Small intestine (tissue), 7 donors: ENCODE data around the gene DNER. TPM values are rescaled to one million over a fixed set of nuclear protein-coding genes. Genes with fewer than 3 reads are reported as not detected.

Experiments used
- DNase-seq, 2 donors: peaks; one replicate each; pipeline versions ENCODE4 v3.0.0 to v3.0.0-alpha.2; 2013
- FAIRE-seq: peaks from 2 replicates; lab custom pipeline; 2012; peaks lifted over from hg19 to GRCh38; lab: Jason Lieb, UNC
- H3K27ac ChIP-seq, 3 donors: one replicate each; pipeline ENCODE4 v1.5.1; 2013; ENCODE audit warnings: low read length in 2 of 3, mild to moderate bottlenecking in 2 of 3, control low read depth in 1 of 3, inconsistent platforms in 1 of 3, low read depth in 1 of 3, moderate library complexity in 1 of 3
- H3K27me3 ChIP-seq, 3 donors: one replicate each; pipeline ENCODE4 v1.6.1; 2013; ENCODE audit warnings: low read length in 3 of 3, inconsistent platforms in 1 of 3; ENCODE audit not compliant: control insufficient read depth in 3 of 3, insufficient read depth in 3 of 3
- H3K36me3 ChIP-seq, 3 donors: one replicate each; pipeline ENCODE4 v1.6.1; 2013; ENCODE audit warnings: low read length in 3 of 3, inconsistent platforms in 1 of 3, low read depth in 1 of 3, mild to moderate bottlenecking in 1 of 3, moderate library complexity in 1 of 3; ENCODE audit not compliant: control insufficient read depth in 3 of 3, insufficient read depth in 2 of 3
- H3K4me1 ChIP-seq, 3 donors: one replicate each; pipeline ENCODE4 v1.6.1; 2013; ENCODE audit warnings: low read length in 2 of 3, inconsistent platforms in 1 of 3, low read depth in 1 of 3, mild to moderate bottlenecking in 1 of 3, moderate library complexity in 1 of 3; ENCODE audit not compliant: control insufficient read depth in 3 of 3, insufficient read depth in 2 of 3
- H3K4me3 ChIP-seq, 3 donors: one replicate each; pipeline ENCODE4 v1.5.1; 2013; ENCODE audit warnings: low read length in 3 of 3, control low read depth in 1 of 3, inconsistent platforms in 1 of 3, low read depth in 1 of 3, mild to moderate bottlenecking in 1 of 3, moderate library complexity in 1 of 3
- H3K9me3 ChIP-seq, 2 donors: one replicate each; pipeline ENCODE4 v1.6.1; 2013; ENCODE audit warnings: low read depth in 1 of 2, low read length in 1 of 2; ENCODE audit not compliant: control insufficient read depth in 2 of 2, insufficient read depth in 1 of 2
- WGBS, 3 donors: extraction: QIAGEN DNeasy Blood & Tissue Kit; methylation state at CpG; one replicate each; pipeline ENCODE4 v1.1.7; 2013; 5-methylcytosine and 5-hydroxymethylcytosine counted together
- polyA plus RNA-seq, 4 donors: library from polyadenylated mRNA; stranded (reverse) in 3 of 4; unstranded in 1 of 4; fragments of 200-250 nt in 3 of 4; fragments of 120-200 nt in 1 of 4; gene quantifications; one replicate each; pipeline versions ENCODE4 v1.2.1 to v1.2.3, GENCODE V29; 2013
- donor health status: healthy with polysubstance abuse.
- donor health status: control.
- donor health status: control.
- donor health status: Bipolar disorder and iron deficiency.
- donor health status: healthy.

Gene DNER
- polyA plus RNA-seq, 4 donors: 0.99 to 2.4 TPM; not detected in 2

GRCh38 chr2:229572507-229573271, 141.7 kb downstream of the DNER start:
- H3K27me3 ChIP-seq: no peaks in the 10 kb centered on the region
- 47 to 50% (median 49%) methylated on average over 5 of the region's 5 CpGs for whole genome bisulfite sequencing, 3 donors
- H3K27ac ChIP-seq: no peak overlapping the region
- H3K9me3 ChIP-seq: no peaks in the 10 kb centered on the region
- no peak for FAIRE-seq
- no peak overlapping the region for H3K4me3 ChIP-seq
- DNase-seq: no peak
- H3K36me3 ChIP-seq: no peaks in the 10 kb centered on the region
- H3K4me1 ChIP-seq: no peaks in the 10 kb centered on the region

- Histone ChIP-seq H3K27ac (no peak overlapping the region), H3K27me3 (no peaks in the 10 kb centered on the region), H3K4me3 (no peak overlapping the region), H3K36me3 (no peaks in the 10 kb centered on the region), H3K4me1 (no peaks in the 10 kb centered on the region), H3K9me3 (no peaks in the 10 kb centered on the region)
- DNase-seq (no peak), FAIRE-seq (no peak)
- 77 to 87% (median 82%) methylated on average over 7 of the region's 7 CpGs for WGBS, 3 donors
These were observed 143.1 kb downstream of the DNER start for GRCh38 chr2:229571243-229571642.

DNA sequence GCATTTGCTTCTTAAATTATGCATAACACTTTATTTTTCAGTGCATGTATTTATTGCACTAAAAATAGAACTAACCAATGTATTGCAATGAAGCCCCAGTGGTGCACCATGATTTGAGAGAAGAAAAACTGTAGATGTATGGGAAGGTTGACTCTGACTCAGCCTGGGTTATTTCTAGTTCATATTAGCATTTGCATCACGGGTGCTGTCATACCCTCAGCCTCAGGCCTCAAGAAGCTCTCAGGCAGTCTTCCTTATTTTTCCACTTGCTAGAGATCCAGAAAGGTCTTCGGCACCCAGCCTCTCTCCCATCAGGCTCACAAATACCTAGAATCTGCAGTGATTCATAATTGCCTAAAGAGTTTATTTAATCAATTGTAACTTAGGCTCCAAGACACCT, 148.0 kb downstream of the DNER start:
- H3K4me1 ChIP-seq: no peaks in the 10 kb centered on the region
- H3K9me3 ChIP-seq: no peaks in the 10 kb centered on the region
- 83 to 91% (median 89%) methylated on average over 2 of the region's 2 CpGs for WGBS, 3 donors
- no peak overlapping the region for H3K4me3 ChIP-seq
- FAIRE-seq (no peak), DNase-seq (no peak)
- H3K27me3 ChIP-seq: no peaks in the 10 kb centered on the region
- H3K27ac ChIP-seq: no peak overlapping the region
- no peaks in the 10 kb centered on the region for H3K36me3 ChIP-seq

- no peaks in the 10 kb centered on the region for H3K4me1 ChIP-seq
- H3K4me3 ChIP-seq: no peak overlapping the region
- 56 to 80% (median 72%) methylated on average over 2 of the region's 2 CpGs for WGBS, 3 donors
- H3K27me3 ChIP-seq: peaks cover 0 to 3% (median 0%) of the 10 kb centered on the region in 3 donors
- no peaks in the 10 kb centered on the region for H3K36me3 ChIP-seq
- FAIRE-seq (no peak), DNase-seq (no peak)
- H3K9me3 ChIP-seq: no peaks in the 10 kb centered on the region
- H3K27ac ChIP-seq: no peak overlapping the region
These were observed 150.0 kb downstream of the DNER start for GRCh38 chr2:229564300-229564907.

- FAIRE-seq: no peak
- DNase-seq: no peak
- Histone ChIP-seq H3K27me3 (peaks cover 0 to 3% (median 0%) of the 10 kb centered on the region in 3 donors), H3K36me3 (no peaks in the 10 kb centered on the region), H3K9me3 (no peaks in the 10 kb centered on the region), H3K4me1 (no peaks in the 10 kb centered on the region), H3K27ac (no peak overlapping the region), H3K4me3 (no peak overlapping the region)
- 78 to 80% (median 79%) methylated on average over 5 of the region's 5 CpGs for WGBS, 3 donors
These were observed 151.0 kb downstream of the DNER start for GRCh38 chr2:229563388-229563787.

DNA sequence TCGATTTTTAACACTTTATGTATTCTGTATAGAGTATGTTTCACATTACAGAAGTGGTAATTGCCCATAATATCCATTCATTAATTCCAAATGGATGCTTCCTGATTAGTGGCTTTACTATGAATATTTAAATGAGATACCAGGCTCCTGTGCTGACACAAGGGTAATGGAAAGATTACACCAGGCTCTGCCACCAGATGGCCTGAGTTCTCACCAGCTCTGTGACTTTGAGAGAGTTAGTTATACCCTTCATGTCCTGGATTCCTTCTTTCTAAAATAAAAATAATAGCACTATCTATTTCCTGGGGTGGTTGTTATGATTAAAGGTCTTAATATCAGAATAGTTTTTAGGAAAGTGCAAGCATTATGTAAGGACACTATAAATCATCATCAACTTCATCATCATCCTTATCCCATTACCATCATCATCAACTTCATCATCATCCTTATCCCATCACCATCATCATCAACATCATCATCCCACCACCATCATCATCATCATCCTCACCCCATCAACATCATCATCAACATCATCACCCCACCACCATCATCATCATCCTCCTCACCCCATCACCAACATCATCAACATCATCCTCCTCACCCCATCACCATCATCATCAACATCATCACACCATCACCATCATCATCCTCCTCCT, 151.8 kb downstream of the DNER start:
- FAIRE-seq: no peak
- 58 to 68% (median 62%) methylated on average over 1 of the region's 1 CpG for WGBS, 3 donors

GRCh38 chr2:229559986-229560385, 154.4 kb downstream of the DNER start:
- peaks cover 0 to 3% (median 0%) of the 10 kb centered on the region in 3 donors for H3K27me3 ChIP-seq

More for the DNA sequence above, 151.8 kb downstream of the DNER start:
- Histone ChIP-seq H3K27ac (no peak overlapping the region), H3K27me3 (peaks cover 0 to 3% (median 0%) of the 10 kb centered on the region in 3 donors), H3K4me3 (no peak overlapping the region), H3K9me3 (no peaks in the 10 kb centered on the region), H3K4me1 (no peaks in the 10 kb centered on the region), H3K36me3 (no peaks in the 10 kb centered on the region)
- DNase-seq: no peak

GRCh38 chr2:229553091-229553490, 161.3 kb downstream of the DNER start:
- FAIRE-seq (no peak), DNase-seq (no peak)
- Histone ChIP-seq H3K4me3 (no peak overlapping the region), H3K27me3 (no peaks in the 10 kb centered on the region), H3K9me3 (no peaks in the 10 kb centered on the region), H3K27ac (no peak overlapping the region), H3K4me1 (no peaks in the 10 kb centered on the region), H3K36me3 (no peaks in the 10 kb centered on the region)
- WGBS, 3 donors: 83 to 87% (median 84%) methylated on average over 1 of the region's 1 CpG

More at GRCh38 chr2:229559986-229560385, 154.4 kb downstream of the DNER start:
- Histone ChIP-seq H3K27ac (no peak overlapping the region), H3K4me1 (no peaks in the 10 kb centered on the region), H3K4me3 (no peak overlapping the region), H3K36me3 (no peaks in the 10 kb centered on the region), H3K9me3 (no peaks in the 10 kb centered on the region)
- no peak for FAIRE-seq
- WGBS, 3 donors: 50 to 57% (median 57%) methylated on average over 1 of the region's 1 CpG
- no peak for DNase-seq
